Jurkat, Clone E6-1 (cell line): ENCODE data around the gene OTUD5. TPM values are rescaled to one million over a fixed set of nuclear protein-coding genes. Genes with fewer than 3 reads are reported as not detected.
"Not testable (repeated sequence)": the region's sequence is repeated elsewhere in the genome, so short reads cannot be mapped to it uniquely, and the experiment has no call there.

Experiments used
- DNase-seq: peaks from one replicate; pipeline ENCODE4 v3.0.0-alpha.2; 2011; ENCODE audit warnings: low read depth, low spot score
- H3K4me3 ChIP-seq: 2 replicates; pipeline ENCODE4 v1.5.1; 2011; ENCODE audit warnings: mild to moderate bottlenecking, low read length, control low read depth, moderate library complexity
- polyA plus RNA-seq: library from polyadenylated mRNA; unstranded; fragments of >200 nt; gene quantifications from one replicate; pipeline ENCODE4 v1.2.1, GENCODE V29; 2012; ENCODE audit warnings: missing spikeins; ENCODE audit not compliant: insufficient read length, insufficient read depth

Gene OTUD5, protein sequence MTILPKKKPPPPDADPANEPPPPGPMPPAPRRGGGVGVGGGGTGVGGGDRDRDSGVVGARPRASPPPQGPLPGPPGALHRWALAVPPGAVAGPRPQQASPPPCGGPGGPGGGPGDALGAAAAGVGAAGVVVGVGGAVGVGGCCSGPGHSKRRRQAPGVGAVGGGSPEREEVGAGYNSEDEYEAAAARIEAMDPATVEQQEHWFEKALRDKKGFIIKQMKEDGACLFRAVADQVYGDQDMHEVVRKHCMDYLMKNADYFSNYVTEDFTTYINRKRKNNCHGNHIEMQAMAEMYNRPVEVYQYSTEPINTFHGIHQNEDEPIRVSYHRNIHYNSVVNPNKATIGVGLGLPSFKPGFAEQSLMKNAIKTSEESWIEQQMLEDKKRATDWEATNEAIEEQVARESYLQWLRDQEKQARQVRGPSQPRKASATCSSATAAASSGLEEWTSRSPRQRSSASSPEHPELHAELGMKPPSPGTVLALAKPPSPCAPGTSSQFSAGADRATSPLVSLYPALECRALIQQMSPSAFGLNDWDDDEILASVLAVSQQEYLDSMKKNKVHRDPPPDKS
- polyA plus RNA-seq = 56.0 TPM

DNA sequence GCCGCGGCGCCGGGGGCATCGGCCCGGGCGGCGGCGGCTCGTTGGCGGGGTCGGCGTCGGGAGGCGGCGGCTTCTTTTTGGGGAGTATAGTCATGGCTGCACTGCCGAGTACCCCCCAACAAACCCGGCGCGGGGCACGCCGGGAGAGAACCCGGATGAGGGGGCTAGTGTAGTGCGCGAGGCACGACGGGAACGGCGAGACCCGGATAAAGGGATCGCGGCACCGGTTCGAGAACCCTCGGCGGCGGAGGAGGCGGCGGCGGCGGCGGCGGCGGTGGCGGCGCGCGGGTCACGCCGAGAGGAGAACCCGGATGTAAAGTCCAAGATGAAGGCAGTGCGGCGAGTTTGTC is at the start of gene OTUD5:
OTUD5 (minus strand) TSS at position 131 of the 350 bp plus-strand sequence; CDS start at position 94, 37 bp downstream.
- peak; percentile 65 for DNase-seq
- peak within 1 kb of the TSS; percentile 72 for H3K4me3 ChIP-seq

DNA sequence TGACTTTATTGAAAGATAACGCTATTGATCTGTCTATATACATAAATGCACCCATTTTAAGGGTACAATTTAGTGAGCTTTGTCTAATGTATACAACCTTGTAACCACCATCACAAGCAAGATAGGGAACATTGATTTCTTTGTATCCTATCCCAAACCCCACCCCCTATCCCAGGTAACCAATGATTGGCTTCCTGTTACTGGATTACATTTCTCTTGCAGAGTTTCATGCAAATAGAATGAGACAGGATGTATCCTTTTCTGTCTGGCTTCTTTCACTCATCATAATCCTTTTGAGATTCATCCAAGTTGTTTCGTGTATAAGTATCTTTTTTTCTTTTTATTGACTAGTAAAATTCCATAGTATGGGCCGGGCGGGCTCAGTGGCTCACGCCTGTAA is 46.3 kb upstream of the OTUD5 start:
- peak; percentile 15 for DNase-seq
- no peak overlapping the region for H3K4me3 ChIP-seq

DNA sequence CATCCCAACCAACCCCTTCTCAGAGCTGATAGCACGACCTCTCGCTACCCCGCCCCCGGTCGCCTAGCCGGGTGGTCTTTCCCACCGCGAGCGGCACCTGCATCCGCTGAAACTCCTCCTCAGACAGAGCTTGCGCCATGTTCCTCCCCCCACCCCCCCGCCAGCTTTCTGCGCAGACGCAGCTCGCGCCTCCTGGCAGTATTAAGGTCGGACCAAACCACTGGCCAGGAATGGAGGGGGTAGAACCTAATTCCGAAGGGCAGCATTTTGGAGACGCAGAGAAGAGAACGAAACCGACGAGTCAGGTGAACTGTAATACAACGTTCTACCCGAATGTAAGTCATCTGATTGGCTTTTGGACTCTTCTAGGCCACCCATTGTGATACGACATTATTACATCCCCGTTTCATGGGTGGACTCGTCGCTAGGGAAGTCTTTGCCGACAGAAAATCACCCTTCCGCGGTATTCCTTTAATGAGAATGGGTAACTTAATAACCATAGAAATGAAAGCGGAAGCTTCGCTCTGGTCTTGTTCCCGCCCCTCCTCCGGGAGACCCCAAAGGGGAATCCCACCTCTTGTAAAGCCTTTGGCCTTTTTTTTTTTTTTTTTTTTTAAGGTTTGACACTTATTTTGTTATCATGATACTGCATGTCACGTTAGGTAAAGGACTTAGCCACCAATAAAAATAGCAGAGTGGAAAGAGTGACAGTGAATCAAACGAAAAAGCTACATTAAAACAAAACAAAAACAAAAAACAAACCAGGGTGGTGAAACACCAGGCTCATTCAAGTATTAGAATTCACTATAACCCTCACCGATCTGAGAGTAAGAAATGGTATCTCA is 44.9 kb upstream of the OTUD5 start, which contains the start of gene GRIPAP1:
GRIPAP1 (minus strand) TSS at position 174 of the 845 bp plus-strand sequence; CDS start at position 139, 35 bp downstream.
- H3K4me3 ChIP-seq = peak within 1 kb of the TSS; percentile 88

DNA sequence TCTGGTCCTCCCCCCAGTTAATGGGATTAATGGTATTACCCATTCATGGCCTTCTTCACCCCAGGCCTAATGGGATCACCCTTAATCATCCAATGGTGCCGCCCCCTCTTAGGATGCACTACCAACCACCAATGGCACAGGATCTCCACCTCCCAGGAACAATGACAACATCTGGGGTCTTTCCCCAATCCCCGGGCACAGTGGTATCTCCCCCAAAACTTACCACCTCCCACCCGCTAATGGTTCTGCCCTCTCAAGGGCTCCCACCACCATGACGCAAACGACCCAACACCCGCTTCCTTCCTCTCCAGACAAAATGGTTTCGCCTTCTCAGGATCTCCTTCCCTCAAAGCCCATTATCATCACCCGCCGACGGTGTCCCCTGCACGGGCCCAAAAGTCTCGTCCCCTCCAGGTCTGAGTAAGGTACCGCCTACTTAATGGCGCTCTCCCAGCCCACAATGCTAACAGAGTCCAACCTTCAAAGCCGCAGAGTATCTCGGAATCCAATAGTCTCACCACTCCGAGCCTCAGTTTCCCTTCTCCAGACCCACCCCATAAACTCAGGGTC is 44.2 kb upstream of the OTUD5 start:
- DNase-seq = peak; percentile 55
- H3K4me3 ChIP-seq = peak overlapping the region; percentile 88

More for the DNA sequence above, 44.9 kb upstream of the OTUD5 start, which contains the start of gene GRIPAP1:
- peak; percentile 95 for DNase-seq

DNA sequence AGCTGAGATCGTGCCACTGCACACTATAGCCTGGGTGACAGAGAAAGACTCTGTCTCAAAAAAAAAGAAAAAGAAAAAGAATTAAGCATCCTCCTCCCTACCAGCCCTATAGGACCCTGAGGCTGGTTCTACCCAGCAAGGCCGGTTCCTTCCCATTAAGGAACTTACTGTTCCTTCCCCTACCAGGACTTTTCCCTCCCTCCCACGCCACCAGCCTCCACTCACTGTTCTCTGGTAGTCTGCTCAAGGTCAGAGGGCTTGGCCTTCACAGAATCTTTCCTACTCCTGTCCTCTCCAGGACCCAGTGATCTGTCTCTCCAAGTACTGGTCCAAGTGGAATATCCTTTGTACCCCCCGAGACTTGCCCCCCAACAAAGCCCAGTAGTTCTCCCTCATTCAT is 43.2 kb upstream of the OTUD5 start:
- DNase-seq = no peak
- H3K4me3 ChIP-seq = peak overlapping the region; percentile 88

DNA sequence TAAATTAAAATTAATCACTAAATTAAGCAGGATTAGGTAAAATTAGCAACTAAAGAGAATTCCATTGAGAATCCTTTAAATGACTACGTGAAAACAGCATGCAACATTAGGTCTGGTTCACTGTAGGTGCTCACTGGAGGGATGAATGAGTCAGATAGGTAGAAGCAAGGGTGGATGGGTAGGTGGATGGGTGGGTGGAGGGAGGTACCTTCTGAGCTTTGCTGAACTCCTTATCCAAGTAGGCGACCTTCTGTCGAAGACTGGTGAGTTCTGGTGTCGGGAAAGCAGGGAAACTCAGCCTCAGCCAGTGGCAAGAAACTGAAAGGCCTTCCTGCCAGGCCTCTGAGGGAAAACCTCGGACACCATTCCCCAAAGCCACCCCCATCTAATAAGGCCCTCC is 41.6 kb upstream of the OTUD5 start:
- DNase-seq = no peak
- no peak overlapping the region for H3K4me3 ChIP-seq

DNA sequence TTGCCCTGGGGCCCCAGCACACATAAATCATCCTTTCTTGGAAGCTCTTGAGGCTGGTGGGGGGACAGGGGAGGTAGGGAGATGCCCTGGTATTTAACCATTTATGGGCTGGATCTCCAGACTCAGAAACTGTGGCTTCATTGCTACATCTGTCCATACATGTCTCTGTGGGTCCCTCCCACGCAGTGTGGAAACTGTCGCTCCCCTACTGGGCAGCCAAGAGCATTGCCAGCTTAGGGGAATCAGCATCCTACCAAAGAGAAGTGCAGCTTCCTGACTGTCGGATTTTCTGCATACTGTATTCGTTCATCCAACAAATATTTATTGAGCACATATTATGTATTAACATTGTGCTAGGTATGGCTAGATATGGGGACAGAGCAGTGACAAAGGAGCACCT is 41.0 kb upstream of the OTUD5 start:
- DNase-seq = no peak
- no peak overlapping the region for H3K4me3 ChIP-seq

DNA sequence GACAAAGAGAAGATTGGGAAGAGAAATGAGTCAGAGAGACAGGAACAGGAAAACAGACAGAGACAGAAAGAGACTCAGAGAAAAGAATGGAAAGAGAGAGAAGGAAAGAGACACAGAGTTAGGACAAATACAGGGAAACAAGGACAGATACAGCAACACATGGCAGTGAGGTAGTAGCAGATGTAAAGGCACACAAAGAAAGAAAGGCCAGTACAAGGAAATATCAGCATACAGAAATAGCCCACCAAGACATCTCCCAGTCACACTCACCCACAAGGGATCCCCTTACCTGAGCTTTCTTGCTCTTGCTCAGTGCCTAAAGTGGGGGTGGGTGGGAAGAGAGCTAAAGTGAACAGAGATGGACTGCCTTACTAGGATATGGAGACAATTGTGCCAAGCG is 40.5 kb upstream of the OTUD5 start:
- DNase-seq = no peak
- no peak overlapping the region for H3K4me3 ChIP-seq

DNA sequence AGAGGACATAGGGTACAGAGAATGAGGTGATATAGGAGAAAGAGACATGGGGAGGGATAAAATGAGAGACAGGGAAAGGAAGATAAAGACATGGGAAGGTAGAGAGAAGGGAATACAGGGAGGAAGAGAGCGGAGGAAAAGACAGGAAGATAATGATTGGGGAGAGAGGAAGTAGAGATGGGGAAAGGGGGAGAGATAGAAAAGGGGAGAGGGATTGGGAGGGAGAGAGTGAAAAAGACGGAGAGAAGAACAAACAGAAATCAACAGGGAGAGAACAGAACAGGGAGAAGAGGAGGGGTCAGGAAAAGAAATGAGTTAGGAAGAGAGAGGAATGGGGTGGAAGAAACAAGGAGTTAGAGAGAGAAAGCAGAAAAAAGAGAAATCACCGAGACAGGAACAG is 40.0 kb upstream of the OTUD5 start:
- H3K4me3 ChIP-seq = no peak overlapping the region
- DNase-seq = no peak

DNA sequence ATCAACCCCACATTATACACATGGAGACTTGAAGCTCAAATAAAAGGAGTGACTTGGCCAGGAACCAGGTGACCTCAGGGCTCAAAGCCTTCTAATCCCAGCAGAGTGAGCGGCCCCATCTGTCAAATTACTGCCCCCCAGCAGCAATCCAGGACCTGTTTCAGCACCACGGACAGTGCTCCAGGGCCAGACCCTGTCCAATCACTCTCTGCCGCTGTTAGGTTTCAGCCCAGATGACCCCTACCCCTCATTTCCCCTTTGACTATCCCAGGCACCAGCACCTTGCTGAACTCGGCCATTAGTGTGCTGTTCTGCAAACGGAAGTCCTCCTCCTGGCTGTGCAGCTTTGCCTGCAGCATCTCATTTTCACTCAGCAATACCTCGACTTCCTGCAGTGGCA is 39.6 kb upstream of the OTUD5 start:
- H3K4me3 ChIP-seq = no peak overlapping the region
- DNase-seq = no peak

DNA sequence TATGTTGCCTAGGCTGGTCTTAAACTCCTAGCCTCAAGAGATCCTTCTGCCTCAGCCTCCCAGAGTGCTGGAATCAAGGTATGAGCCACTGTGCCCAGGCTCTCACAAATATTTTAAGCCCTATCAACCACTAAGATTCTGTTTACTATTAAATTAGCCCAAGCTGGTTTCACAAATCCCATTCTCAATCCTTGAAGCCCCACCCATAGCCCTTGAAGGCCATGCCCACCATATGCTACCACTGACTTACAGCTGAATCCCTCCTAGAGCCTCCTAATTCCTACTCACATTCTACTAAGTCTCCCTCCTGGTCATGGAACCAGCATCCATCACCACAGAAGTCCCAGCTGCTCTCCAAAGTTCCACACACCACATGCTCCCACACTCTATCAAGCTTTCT is 34.9 kb upstream of the OTUD5 start:
- DNase-seq = no peak
- no peak overlapping the region for H3K4me3 ChIP-seq

DNA sequence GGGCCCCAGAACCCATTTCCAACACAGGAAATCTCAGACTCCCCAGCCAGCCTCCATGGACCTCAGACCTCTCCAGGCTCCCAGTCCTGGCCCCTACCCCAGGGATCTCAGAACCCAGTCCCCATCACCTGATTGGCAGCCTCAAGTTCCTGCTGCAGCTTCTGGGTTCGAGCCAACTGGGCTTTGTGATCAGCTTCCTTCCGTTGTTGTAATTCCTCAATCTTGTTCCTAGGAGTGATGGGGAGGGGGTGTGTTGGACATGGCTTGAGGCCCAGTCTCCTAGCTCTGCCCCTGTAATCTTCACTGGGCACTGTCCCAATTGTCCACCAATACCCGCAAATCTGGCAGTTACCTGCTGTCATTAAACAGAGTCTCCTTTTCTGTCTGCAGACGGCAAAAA is 32.1 kb upstream of the OTUD5 start:
- H3K4me3 ChIP-seq = no peak overlapping the region
- DNase-seq = no peak

DNA sequence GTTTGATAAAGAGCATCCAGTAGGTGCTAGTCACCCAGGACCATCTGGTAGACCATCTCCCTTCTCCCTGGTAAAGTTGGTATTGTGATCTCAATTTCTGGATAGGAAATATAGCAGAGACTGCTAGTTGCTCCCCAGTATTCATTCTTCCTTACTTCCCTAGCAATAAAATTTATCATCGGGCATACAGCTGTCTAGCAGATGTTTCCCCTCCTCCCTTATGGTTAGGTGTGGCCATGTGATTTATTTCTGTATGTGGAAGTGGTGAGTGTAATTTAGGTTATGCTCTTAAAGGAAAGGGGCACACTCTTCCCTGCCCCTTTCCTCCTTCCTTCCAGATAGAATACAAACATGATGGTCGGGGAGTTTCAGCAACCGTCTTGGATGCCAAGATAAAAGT is 26.5 kb upstream of the OTUD5 start:
- no peak overlapping the region for H3K4me3 ChIP-seq
- DNase-seq = no peak

DNA sequence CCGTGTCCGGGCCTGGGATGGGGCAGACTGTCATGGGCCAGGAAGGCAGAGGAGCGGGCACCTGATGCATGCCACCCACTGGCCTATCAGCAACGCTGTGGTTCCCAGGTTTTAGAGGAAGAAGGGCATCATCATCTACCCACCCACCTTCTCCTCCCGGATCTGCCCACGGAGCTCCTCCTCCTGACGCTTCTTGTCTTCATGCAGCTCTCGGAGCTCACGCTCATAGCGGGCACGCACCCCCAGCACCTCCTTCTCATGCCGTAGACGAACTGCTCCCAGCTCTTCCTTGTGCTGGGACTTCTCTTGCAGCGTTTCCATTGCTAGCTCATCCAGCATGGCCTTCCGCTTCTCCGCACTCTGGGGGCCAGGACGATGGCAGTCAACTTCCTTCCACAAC is 25.7 kb upstream of the OTUD5 start:
- H3K4me3 ChIP-seq = no peak overlapping the region
- DNase-seq = no peak

DNA sequence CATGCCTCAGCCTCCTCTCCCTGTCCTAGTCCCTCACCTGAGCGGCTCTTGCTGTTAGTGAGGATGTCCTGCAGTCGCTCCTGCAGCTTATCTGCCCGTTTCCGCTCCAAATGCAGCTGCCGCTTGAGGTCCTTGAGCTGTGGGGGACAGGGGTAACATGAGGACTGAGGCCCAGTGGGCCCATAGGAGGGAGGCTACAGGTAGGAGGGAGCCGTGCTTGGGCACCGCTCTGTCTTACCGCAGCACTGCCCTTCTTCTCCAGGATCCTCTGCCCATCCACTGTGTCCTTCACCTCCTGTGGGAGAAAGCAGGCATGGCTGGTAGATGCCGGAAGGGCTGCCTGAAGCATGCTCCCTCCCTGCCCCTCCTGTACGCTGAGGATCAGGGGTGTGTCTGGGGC is 23.8 kb upstream of the OTUD5 start:
- no peak for DNase-seq
- no peak overlapping the region for H3K4me3 ChIP-seq

DNA sequence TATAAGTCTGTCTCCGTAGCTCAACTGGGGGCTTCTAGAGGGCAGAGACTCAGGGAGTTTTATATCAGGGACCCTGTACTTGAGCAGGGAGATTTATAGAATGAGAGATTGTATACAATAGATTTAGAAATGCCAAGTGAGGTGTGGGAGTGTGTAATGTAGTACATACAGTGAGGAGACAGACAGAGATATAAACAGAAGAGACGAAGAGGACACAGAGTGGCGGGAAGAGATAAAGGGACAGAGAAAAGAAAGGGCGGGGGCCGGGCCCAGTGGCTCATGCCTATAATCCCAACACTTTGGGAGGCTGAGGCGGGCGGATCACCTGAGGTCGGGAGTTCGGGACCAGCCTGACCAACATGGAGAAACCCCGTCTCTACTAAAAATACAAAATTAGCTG is 22.9 kb upstream of the OTUD5 start:
- H3K4me3 ChIP-seq, DNase-seq: not testable (repeated sequence)

DNA sequence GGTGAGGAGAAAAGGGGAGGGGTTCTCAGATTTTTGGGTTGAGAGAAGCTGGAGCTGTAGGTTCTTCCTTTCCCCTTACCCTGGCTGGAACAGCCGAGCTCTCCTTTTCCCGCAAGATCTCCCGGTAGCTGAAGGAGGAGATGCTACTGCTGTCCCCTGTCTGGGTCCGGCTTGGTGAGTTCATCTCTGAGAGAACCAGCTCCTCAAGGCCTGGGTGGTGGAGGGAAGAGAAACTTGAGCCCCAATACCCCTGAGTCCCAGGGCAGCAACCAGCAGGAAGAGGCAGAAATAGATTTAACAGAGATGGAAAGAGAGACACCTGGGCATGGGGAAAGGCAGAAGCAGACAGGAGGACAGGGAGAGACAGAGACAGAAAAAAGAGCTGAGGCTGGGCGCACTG is 20.8 kb upstream of the OTUD5 start:
- no peak for DNase-seq
- no peak overlapping the region for H3K4me3 ChIP-seq

DNA sequence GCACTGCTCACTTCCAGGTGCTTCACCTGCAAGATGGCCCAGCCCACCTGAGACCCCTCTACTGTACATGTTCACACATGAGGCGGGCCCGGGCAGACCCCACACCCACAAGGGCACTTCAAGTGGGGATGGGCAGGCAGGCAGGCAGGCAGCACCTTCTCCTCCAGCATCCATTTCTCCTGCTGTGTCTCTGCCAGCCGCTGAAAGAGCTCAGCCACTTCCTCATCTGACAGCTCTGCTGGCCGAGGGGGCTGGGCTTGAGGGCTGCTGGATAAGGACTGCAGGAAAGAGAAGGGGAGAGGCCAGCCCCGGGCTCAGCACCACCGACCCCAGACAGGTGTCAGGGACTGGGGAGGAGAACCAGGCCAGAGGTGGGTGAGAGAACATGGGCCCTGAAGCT is 18.7 kb upstream of the OTUD5 start:
- H3K4me3 ChIP-seq = no peak overlapping the region
- DNase-seq = no peak

DNA sequence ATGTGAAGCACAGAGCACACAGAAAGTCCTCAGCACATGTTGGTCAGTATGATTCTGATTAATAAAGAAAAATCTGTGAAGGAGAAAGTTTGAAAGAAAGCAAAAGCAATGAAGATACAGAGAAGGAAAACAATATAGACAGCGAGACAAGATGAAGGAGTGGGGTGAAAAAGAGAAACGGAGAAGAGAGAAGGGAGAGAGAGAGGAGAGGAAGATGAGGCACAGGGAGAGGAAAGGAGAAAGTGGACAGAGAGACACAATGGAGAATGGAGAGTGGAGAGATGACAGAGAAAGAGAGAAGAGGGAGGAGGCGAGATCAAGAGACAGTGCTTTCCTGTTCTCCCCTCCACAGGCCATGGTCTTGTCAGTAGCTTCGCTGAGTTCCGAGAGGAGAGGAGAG is 18.1 kb upstream of the OTUD5 start:
- DNase-seq = no peak
- no peak overlapping the region for H3K4me3 ChIP-seq

DNA sequence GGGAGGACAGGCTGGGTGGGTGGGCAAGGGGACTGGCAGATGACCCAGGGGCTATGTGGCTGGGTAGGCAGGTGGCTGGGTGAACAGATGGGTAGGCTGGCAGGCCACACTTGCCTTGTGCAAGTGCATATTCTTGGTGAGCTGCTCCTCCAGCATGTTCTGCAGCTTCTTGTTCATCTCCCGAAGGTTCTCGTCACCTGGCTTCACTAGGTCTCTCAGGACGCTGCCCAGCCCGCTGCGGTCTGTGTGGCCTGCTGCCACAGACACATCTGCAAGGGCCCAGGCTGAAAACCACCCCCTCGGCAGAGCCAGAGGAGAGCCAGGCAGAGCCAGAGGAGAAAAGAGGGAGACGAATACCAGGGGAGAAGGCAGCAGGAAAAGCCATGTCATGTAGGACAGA is 17.6 kb upstream of the OTUD5 start:
- DNase-seq = no peak
- no peak overlapping the region for H3K4me3 ChIP-seq
